Skin epidermis (tissue), 12 donors: ENCODE data around the gene MGMT.

Experiments
- H3K27ac ChIP-seq, 21 experiments: fragments of 200-600 bp; sonication (generic) in 11 of 21; one replicate each; pipeline ENCODE4 v1.5.0; 2020; ENCODE audit warnings: mild to moderate bottlenecking in 3 of 21, inconsistent platforms in 2 of 21, moderate library complexity in 2 of 21
- H3K4me3 ChIP-seq, 7 experiments: fragments of 200-600 bp; sonication (generic) in 2 of 7; one replicate each; pipeline ENCODE4 v1.5.0; 2020; ENCODE audit warnings: inconsistent platforms in 2 of 7, mild to moderate bottlenecking in 2 of 7, moderate library complexity in 1 of 7

The MGMT gene

DNA sequence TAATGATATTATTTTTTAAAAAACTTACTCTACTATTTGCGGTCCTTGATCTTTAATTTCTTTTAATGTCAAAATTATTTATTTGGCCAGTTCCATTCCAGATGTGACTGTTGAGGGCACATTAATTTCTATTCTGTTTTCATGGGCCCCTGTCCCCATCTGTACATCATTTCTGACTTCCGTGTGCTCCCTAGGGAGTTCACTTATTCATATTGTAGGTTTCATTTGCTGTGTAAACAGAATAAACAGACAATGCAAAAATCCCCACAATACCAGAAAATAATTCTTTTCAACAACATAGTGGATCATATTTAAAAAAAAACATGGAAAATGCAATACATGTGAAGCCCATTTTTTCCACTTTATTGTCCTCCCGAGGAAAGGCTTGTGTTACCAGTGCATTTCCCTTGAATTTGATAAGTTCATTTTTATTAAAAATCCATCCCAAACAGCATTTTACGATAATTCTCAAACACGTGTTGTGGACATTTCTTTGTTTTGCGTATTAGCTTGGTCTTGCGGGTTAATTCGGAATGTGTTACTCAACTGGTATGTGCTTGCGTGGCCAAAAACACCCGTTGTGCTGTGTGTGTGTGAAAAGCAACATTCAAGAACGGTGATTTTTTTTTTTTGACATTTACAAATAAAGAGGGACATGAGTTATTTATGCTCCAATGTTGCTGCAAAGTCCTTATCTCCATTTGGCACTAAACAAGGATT, 138.4 kb downstream of the MGMT start:
- no peak overlapping the region for H3K27ac ChIP-seq
- H3K4me3 ChIP-seq = no peak overlapping the region

DNA sequence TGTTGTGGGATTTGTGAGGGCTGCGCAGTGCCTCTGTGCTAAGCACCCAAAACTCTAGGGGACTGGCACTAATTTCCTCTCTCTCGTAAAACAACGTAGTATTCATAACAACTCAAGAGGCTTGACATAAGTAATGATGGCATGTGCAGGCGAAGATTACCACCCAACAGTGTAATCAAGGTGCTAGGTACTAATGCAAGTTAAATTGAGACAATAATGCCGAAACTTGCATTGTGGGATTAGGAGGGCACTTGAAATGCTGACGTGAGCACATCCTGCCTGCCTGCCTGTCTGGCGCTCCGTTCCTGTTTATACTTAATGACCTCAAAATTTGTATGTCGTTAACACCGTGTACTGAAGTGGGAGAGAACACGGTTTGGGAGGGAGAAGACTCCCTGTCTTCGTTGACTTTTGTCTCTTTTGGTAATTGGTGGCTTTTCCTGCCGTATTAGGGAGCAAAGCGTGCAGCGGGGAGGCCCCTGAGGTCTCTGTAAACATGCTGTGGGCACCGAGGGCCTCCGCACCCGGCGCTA, 139.0 kb downstream of the MGMT start:
- Histone ChIP-seq H3K4me3 (no peak overlapping the region), H3K27ac (no peak overlapping the region)

DNA sequence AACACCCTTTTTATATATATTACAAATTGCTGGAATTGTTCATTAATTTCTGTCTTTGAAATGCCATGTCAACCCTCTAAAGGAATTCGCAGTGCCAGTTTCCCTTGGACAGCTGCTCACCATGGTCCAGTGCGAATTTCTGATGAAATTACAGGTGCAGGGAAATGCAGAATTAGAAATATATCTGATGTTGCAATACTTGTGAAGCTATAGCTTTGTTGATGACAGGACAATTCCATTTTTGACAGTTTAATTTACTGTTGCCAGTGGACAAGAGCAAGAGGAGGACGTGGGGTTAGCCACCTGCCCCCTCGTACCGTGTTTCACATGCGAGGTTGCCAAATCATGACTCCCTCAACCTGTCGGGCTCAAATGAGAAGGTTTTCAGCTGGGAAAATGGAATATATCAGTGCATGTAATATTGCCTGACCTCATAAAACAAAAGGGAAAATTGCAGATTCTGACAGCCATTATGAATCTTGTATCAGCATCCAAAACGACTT, 140.6 kb downstream of the MGMT start:
- no peak overlapping the region for H3K27ac ChIP-seq
- H3K4me3 ChIP-seq = no peak overlapping the region

DNA sequence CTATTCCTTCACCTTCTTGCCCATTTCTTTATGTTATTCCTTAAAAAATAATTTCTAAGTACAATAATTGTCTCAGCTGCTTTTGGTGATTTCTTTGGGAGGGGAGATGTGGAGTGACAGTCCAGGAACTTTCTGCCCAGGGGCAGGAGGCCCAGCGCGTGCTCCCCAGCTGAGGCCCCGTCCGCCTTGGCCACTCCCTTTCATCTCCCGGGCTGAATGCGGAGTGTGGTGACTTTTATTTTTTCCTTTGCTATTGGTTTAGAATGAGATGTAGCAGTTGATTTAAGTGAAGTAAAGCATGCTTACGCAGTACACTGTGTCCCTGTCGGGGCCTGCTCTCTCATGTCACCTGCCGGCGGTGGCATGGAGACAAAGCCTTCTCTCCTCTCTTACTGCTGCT, 141.6 kb downstream of the MGMT start:
- H3K27ac ChIP-seq = no peak overlapping the region

DNA sequence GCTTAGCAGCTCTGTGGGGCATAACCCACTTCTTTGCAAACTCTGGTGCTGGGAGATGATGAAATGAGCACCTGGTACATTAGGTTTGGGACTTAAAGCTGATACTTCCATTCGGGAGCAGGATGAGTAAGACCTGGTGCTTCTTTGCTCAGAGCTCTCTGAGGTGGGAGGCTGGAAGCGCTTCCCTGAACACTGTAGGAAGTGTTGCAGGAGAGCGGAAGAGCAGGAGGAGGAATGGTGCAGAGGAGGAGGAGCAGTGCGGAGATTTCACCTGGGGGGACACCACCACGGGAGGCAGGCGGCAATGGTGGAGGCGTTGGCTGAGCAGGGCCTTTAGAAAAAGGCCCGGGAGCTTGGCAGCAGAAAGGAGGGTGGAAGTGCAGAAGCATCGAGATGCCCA, 142.5 kb downstream of the MGMT start:
- no peak overlapping the region for H3K4me3 ChIP-seq
- H3K27ac ChIP-seq = no peak overlapping the region

More for the DNA sequence above, 141.6 kb downstream of the MGMT start:
- no peak overlapping the region for H3K4me3 ChIP-seq

DNA sequence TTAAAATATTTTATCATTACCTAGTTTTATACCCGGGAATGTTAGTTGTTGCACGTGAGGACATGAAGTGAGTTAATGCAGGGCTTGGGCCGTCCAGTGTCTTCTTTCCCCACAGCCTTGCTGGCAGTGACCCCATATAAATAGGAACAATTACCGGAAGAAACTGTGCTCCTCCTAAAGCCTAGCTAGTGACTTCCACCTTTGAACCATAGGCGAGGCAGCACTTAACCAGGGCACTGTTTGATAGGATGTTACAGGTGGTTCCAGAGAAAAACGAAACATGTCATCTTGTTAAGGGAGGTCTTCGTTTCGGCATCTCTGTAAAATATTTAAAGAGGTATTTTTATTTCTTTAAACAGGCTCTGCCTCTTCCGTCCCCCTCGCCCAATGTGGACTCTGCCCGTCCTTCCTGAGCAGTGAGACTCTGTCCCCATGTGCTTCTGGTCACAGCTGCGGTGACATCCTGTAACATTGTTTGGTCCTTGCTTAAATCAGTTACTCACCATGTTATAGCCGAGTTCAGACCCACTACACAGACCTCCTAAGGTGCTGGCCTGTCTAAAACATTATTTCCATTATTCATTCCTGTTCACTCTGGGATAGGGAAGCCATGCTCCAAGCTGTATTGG, 145.6 kb downstream of the MGMT start:
- Histone ChIP-seq H3K27ac (peak overlapping the region in 1 of 21 experiments; percentile 7), H3K4me3 (no peak overlapping the region)

DNA sequence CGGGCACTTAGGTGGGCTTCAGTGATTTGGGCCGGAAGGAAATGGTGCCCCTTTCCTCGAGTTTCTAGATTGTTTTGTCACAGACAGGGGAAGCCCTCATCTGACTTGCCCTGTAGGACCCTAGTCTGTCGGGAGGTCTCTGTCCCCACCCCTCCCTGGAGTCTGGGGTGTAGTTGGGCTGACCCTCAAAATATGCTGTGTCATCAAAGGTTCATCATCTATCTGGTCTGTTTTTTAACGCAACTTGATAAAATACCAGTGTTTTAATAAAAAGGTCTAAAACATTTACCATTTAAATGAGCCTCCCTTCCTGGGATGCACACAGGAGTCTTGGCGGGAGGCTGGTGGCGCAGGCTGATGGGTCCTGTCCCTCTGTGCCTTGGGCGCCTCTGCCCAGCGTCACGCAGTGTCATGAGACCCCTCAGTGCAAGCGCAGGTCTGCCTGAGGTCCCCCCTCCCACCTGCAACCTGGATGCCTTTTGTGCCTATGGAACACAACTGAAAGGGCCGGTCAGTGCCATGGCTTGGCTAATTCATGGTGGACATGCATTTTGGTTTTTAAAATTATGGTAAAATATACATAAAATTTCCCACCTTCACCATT, 146.4 kb downstream of the MGMT start:
- no peak overlapping the region for H3K4me3 ChIP-seq
- H3K27ac ChIP-seq = peak overlapping the region in 1 of 21 experiments; percentile 7

DNA sequence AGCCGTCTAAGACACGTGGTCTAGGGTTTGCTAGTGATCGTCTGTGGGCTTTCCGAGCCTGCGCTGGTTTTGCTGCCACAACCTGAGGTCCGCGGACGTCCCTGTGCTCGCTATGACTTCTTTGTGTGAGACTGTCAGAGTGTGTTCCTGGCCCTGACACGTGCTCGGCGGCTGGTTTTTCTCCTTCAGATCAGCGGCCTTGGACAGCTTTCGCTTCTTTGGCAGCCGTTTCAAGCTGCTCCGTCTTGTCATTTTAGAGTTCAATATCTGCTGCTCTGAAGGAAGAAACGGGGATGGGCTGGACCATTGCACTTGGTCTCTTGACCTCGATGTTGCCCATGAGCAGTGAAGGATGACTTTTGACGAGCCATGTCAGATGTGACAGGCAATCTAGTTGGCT, 147.3 kb downstream of the MGMT start:
- no peak overlapping the region for H3K4me3 ChIP-seq
- H3K27ac ChIP-seq = no peak overlapping the region

DNA sequence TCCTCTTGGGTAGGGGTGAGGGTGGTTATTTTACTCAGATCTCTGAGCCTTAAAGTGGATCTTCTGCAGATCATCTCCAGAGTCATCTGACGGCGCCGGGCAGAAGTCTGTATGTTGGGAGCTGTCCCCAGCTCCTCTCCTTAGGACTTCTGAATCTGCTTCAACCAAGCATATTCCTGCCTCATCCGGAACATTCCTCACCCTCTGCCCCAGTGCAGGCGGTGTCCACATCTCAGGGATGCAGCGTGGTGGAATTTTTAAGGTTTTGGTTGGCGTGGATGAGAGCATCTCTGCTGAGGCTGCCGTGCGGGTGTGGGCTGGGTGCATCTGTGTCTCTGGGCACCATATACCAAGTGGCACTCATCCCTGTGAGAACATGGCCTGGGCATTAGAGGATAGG, 148.3 kb downstream of the MGMT start:
- no peak overlapping the region for H3K27ac ChIP-seq
- no peak overlapping the region for H3K4me3 ChIP-seq

DNA sequence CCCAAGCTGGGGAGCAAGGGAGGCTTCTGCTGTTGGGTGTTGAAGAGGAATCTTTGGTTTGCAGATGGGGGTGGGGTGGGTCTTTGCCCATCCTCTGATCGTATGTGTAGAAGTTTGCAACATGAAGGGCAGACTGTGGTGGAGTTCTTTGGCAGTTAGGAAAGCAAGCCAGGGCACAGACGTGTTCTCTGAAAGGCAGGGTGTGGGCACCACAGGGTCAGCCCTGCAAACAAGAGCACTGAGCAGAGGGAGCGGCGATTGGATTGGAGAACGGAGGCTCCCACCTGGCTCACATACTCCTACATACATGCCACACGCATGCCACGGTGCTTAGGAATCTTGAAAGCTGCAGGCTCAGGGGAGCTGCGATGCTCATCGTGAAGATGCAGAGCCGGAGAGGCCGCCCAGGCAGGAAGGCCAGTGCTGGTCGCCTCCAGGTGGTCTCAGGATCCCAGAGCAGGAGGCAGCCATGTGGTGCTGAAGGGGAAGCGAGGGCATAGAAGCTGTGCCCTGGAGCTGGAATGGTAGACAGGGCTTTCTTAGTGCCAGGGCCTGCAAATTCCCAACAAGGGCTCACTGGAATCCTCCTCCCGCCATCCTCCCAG, 149.0 kb downstream of the MGMT start:
- H3K27ac ChIP-seq = no peak overlapping the region
- H3K4me3 ChIP-seq = no peak overlapping the region

DNA sequence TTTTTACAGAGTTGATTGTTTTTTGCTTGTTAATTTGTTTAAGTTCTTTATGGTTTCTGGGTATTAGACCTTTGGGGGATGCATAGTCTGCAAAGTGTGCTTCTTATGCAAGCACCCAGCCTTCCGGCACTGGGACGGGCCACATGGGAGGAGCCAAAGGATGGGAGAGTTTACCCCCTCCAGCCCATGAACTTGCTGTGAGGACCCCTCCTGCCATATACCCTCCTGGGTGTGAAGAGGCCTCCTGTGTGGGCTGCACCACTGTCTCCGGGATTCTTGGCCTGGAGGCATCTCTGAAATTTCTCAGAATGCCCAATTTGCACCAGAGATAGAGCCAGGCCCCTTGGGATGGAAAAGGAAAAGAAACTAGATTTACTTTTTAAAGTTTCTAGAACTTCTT, 150.7 kb downstream of the MGMT start:
- no peak overlapping the region for H3K4me3 ChIP-seq

DNA sequence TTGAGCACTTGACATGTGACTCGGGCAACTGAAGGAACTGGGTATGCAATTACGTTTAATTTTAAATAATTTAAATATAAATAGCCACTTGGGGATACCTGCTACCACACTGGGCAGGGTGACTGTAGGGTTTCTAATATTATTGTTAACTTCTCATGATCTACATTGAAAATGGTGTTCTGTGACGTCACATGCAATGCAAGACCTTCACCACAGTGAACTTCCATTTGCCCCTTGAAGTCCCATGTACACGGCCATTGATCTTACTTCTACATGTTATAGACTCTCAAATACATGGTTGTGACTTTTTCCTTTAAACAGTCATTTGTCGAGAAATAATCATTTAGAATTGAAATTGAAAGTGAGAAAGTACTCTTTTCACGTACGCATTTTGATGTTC, 154.0 kb downstream of the MGMT start:
- H3K27ac ChIP-seq = no peak overlapping the region
- H3K4me3 ChIP-seq = no peak overlapping the region

More for the DNA sequence above, 150.7 kb downstream of the MGMT start:
- no peak overlapping the region for H3K27ac ChIP-seq

DNA sequence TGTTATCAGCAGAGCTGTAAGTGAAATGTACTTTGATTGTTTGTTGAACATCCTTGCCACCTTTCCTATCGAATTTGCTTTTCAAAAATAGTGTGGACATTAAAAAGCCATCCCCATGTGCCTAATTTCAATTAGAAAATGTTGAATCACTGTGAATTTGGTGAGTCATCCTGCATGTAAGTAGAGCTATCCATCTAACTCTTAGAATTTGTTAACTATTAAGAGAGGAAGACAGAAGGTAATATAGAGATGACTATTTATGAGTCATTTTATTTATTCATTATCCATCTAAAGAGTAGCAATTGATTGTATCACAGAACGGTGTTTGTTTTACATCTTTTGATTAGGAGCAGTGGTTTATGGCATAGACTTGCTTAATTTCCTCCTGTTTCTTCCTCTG, 154.7 kb downstream of the MGMT start:
- H3K27ac ChIP-seq = no peak overlapping the region
- H3K4me3 ChIP-seq = no peak overlapping the region

DNA sequence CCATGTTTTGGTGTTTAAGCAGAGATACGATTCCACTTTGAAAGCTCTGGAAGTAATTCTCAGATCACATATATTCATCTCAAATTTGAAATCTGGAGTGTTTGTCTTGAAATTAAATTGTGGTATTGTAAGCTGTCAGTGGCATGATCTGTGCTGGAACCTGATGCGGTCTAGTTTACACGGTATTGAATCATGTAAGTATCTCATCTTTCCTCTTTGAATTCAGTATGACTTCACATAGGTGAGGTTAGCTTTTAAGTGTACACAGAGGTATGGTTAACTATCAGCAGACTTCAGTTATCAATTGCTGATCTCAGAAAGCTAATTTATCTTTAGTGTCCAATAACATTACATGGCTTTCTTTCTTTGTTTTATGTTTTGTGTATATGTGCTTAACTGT, 155.2 kb downstream of the MGMT start:
- Histone ChIP-seq H3K4me3 (no peak overlapping the region), H3K27ac (no peak overlapping the region)

DNA sequence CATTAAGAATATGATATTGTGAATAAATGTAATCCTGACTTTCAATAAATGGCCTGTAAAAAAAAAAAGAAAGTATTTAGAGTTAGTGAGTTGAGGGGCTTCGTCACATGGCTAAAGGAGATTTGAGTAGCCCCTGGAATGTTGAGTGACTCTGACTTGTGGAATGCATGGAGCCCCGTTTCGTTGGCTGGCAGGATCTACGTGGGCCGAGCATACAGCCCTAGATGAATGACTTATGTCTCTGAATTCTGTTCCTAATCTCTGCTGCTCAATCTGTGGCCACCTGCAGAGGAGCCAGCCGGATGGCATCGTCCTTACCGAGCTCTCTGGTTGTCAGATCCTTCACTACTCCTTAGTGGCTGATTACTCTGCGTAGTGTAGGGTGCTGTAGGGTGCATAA, 155.7 kb downstream of the MGMT start:
- Histone ChIP-seq H3K4me3 (no peak overlapping the region), H3K27ac (no peak overlapping the region)

DNA sequence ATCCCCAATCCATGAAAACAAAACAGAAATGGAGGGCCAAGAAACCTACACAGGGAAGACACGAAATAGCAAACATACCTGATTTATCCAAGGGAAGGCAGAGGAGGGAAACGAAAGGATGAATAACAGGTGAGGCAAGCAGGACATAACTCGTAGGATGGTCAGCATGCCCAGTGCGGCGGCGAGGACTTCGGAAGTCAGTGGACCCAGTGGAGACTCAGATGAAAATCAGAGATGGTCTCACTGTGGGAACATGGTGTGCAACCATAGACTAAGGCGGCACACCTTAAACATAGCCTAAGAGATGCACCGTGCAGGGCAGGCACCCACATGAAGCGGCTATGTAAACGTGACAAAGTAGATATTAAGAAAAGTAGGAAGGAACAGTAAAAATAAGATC, 157.5 kb downstream of the MGMT start:
- no peak overlapping the region for H3K27ac ChIP-seq
- no peak overlapping the region for H3K4me3 ChIP-seq

DNA sequence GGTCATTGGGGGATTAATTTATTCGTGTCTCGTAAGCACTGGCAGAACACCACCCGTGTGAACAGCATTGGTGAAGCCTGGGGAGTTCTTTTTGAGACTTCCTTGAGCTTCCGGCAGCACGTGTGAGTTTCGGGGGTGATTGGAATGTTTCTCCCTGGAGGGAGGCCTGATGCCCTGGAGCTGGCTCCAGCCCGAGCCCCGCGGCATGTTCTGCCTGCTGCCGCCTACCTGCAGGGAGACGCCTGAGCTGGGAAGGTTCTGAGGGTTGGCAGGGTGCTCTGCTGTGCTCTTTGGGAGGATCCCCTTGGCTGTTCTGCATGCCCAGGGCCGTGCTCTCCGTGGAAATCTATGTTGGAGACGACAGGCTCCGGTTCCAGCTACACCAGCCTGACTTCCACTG, 159.3 kb downstream of the MGMT start:
- Histone ChIP-seq H3K27ac (no peak overlapping the region), H3K4me3 (no peak overlapping the region)

DNA sequence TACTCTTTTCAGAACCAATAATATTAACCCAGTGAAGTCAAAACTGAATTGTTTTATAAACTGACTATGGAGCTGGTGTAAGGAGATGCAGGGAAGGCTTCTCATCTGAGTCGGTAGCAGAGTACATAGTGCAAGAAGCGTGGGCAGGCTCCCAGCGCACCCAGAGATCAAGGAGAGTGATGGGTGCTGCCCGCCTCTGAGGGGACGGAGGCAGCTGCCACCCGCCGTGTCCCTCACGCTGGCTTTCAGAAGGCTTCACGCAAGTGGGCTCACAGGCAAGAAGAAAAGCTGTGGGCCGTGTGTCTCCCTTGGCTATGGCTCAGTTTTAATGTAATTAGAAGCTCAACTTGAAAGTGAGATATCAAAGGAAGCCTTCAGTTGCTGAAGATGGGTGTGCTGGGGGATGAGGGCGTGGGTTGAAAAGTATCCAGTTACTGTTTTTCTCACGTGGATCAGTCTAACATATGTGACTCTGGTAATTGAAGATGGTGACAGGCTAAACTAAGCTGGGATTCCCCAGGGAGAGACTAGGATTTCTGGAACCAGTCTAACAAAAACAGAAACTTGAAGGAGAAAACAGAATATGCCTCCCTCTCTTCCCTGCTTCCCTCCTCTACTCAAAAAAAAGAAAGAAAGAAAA, 159.9 kb downstream of the MGMT start:
- Histone ChIP-seq H3K4me3 (no peak overlapping the region), H3K27ac (no peak overlapping the region)

DNA sequence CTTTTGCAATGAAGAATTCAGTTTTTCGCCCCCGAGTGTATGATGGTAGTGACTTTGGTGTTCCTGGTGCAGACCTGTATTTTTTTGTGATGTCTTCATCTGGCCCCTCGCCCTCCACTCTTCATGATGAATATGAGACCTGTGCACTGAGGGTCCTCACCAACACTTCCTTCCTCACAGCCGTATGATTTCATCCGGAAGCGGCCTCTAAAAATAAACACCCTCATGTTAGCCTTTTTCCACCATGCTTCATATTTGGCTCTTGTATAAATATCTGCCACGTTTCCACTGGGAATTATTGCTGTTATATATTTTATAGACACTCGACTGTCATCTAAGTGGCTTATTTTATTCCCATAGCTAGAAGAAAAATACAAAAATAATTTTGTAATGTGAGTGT, 160.4 kb downstream of the MGMT start:
- no peak overlapping the region for H3K4me3 ChIP-seq
- no peak overlapping the region for H3K27ac ChIP-seq

DNA sequence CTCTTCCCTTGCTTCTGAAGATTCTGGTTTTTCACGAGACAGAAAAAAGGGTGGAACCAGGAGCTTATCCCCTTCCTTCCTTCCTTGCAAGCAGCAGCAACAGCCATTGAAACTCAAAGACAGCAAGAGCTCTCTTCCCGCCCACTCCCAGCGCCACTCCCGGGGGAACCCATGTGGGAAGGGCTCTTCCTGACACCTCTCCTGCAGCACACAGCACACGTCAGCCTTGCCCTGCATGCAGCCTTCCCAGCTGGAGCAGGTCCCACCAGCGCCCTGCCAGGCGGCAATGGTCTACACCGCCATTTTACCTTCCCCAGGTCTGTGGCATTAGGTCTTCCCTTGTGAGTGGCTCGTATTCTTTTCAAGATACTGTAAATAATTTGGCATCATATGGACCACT, 161.8 kb downstream of the MGMT start:
- no peak overlapping the region for H3K27ac ChIP-seq

More for the DNA sequence above, 161.8 kb downstream of the MGMT start:
- no peak overlapping the region for H3K4me3 ChIP-seq
